IMR-90 (cell line): Measurements from ENCODE around the gene MYO1A. TPM values are rescaled to one million over a fixed set of nuclear protein-coding genes. Genes with fewer than 3 reads are reported as not detected.

Experiments used
- MAFK ChIP-seq: IDR thresholded peaks from 2 replicates; pipeline ENCODE4 v1.6.1; 2012; ENCODE audit warnings: low read depth, low read length, improper control_type of control experiment
- polyA plus RNA-seq, 3 experiments: library from polyadenylated mRNA; depleted of rRNA; stranded (reverse); fragments of >200 nt; gene quantifications; 2 replicates each; pipeline ENCODE4 v1.2.3, GENCODE V29; 2012; ENCODE audit warnings: low replicate concordance in 1 of 3
- total RNA-seq: library from RNA; depleted of rRNA; stranded (reverse); fragments of >200 nt; gene quantifications from 2 replicates; pipeline ENCODE4 v1.2.3, GENCODE V29; 2012
- TF ChIP-seq, protein P1 (sequence below): conservative IDR thresholded peaks from 2 replicates; pipeline ENCODE4 v1.5.1; 2012; ENCODE audit warnings: mild to moderate bottlenecking, low read depth, low read length, improper control_type of control experiment

Gene MYO1A
- total and polyA plus RNA-seq, 2 of the 4 experiments (the other 2 are of a cell fraction): under 0.01 TPM; not detected in 1

DNA sequence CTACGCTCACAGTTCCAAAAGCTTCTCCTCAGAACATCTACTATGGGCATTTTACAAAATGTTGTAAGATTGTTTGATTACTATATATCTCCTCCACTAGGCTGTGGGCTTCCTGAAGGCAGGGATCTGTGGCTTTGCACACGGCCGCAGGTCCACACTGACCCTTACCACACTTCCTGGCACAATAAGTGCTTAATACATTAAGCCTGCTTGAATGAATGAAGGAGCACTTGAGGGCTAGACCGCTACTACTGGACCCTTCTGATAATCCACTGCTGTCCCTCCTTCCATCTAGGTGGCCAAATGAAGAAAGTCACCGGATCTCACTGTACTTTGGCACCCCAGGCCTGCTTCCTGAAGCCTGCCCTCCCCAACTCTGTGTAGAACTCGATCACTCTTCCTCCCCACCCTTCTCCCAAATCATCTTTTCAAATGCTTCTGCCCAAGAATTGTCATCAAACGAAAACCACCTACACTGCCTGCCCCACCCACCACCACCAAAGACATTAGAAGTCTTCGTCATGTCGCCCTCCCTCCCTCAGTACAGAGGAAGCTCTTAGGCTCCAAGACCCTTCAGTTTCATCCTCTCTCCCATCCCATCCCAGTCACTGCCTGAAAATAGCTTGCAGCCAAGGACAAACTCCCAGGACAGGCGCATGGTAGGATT lies 43.0 kb downstream of the MYO1A start (continued):
- TF ChIP-seq, protein P1, sequence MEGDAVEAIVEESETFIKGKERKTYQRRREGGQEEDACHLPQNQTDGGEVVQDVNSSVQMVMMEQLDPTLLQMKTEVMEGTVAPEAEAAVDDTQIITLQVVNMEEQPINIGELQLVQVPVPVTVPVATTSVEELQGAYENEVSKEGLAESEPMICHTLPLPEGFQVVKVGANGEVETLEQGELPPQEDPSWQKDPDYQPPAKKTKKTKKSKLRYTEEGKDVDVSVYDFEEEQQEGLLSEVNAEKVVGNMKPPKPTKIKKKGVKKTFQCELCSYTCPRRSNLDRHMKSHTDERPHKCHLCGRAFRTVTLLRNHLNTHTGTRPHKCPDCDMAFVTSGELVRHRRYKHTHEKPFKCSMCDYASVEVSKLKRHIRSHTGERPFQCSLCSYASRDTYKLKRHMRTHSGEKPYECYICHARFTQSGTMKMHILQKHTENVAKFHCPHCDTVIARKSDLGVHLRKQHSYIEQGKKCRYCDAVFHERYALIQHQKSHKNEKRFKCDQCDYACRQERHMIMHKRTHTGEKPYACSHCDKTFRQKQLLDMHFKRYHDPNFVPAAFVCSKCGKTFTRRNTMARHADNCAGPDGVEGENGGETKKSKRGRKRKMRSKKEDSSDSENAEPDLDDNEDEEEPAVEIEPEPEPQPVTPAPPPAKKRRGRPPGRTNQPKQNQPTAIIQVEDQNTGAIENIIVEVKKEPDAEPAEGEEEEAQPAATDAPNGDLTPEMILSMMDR: no peak
- no peak for TF ChIP-seq MAFK
